ENCODE data around the gene PMEPA1.

The PMEPA1 gene

DNA sequence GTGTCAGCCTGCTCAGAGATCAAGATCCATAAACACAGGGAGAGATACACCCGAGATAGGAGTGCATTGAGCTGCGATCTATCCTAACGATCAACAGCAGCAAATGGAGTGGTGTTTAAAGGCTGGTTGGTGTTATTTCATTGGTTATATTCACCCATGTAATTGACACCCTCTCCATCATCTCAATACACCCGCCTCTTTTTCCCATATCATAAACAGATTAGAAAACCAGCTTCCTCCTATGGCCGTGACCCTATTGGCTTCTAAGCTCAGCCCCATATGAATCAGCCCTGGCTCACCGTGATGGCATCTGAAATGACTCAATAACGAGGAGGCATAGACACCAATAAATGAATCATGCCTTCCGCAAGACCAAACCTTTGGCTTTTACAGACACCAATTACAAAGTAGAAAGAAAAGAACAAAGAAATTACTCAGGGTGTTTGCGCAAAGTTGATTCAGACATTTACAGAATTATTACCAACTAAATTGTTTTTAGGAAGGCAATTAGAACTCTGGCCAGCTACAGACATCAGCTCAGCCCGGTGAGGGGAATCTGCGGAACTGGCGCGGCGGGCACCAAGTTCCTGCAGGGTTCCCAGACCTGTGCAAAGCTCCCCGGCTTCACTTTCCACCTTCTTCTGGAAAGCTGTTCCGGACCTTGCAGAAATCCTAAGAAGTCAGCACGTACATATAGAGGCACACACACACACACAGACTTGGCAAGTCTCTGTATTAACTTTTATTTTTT is 11.5 kb downstream of the PMEPA1 start:
- Histone ChIP-seq H3K36me3 (peaks cover 8% of the 10 kb centered on the region; the same call in 1 of the 2 replicates), H4K20me1 (peaks cover 100% of the 10 kb centered on the region), H3K4me2 (peak overlapping the region; percentile 81)

DNA sequence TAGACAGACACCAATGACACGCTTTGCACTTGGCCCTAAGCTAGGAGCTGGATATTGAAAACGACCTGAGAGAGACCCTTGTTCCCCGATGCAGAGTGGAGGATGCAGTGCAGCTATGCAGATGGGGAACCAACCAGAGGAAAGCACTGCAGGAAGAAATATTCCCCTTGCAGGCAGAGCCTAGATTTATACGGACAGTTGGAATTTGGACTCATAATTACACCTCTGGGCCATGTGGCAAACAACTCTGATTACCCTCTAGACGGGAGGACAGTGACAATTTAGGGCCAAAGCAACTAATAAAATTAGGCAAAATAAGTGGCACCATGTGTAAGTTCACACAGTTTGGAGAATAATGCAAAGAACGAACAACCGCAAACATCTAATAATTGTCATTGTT is 12.3 kb downstream of the PMEPA1 start:
- Histone ChIP-seq H3K27me3 (no peaks in the 10 kb centered on the region), H3K4me2 (peak overlapping the region; percentile 81), H3K9ac (no peak overlapping the region), H3K36me3 (peaks cover 8% of the 10 kb centered on the region; the same call in 1 of the 2 replicates), H3K27ac (no peak overlapping the region), H3K9me3 (no peaks in the 10 kb centered on the region), H3K4me3 (no peak overlapping the region), H4K20me1 (peaks cover 100% of the 10 kb centered on the region), H3K4me1 (peaks cover 100% of the 10 kb centered on the region)
- no peak for TF ChIP-seq Cebpa-rat (IDR thresholded peaks at IDR 0.05)

More for the DNA sequence above, 11.5 kb downstream of the PMEPA1 start:
- H3K27ac ChIP-seq, result no peak overlapping the region
- no peak overlapping the region for H3K9ac ChIP-seq
- H3K4me3 ChIP-seq, result no peak overlapping the region
- H3K27me3 ChIP-seq, result no peaks in the 10 kb centered on the region
- no peaks in the 10 kb centered on the region for H3K9me3 ChIP-seq
- no peak for TF ChIP-seq Cebpa-rat (IDR thresholded peaks at IDR 0.05)
- H3K4me1 ChIP-seq, result peaks cover 100% of the 10 kb centered on the region

GRCh38 chr20:57696401-57696961 is 13.3 kb downstream of the PMEPA1 start:
- H4K20me1 ChIP-seq, result peaks cover 100% of the 10 kb centered on the region
- no peak overlapping the region for H3K4me3 ChIP-seq
- peak overlapping the region; percentile 35 for H3K27ac ChIP-seq
- TF ChIP-seq Cebpa-rat (IDR thresholded peaks at IDR 0.05), result no peak
- peak overlapping the region; percentile 81 for H3K4me2 ChIP-seq
- H3K4me1 ChIP-seq, result peaks cover 100% of the 10 kb centered on the region
- H3K9me3 ChIP-seq, result no peaks in the 10 kb centered on the region
- H3K36me3 ChIP-seq, result no peaks in the 10 kb centered on the region; the same call in 1 of the 2 replicates
- H3K9ac ChIP-seq, result no peak overlapping the region
- no peaks in the 10 kb centered on the region for H3K27me3 ChIP-seq

GRCh38 chr20:57695940-57696339 is 13.9 kb downstream of the PMEPA1 start:
- peak overlapping the region; percentile 35 for H3K27ac ChIP-seq
- peaks cover 100% of the 10 kb centered on the region for H4K20me1 ChIP-seq
- no peaks in the 10 kb centered on the region for H3K9me3 ChIP-seq
- H3K27me3 ChIP-seq, result no peaks in the 10 kb centered on the region
- no peak for TF ChIP-seq Cebpa-rat (IDR thresholded peaks at IDR 0.05)
- H3K36me3 ChIP-seq, result no peaks in the 10 kb centered on the region; the same call in 1 of the 2 replicates
- peaks cover 100% of the 10 kb centered on the region for H3K4me1 ChIP-seq
- peak overlapping the region; percentile 81 for H3K4me2 ChIP-seq
- no peak overlapping the region for H3K4me3 ChIP-seq
- H3K9ac ChIP-seq, result no peak overlapping the region

GRCh38 chr20:57695012-57695411 is 14.8 kb downstream of the PMEPA1 start:
- Histone ChIP-seq H3K4me3 (no peak overlapping the region), H3K27ac (peak overlapping the region; percentile 35), H3K4me2 (peak overlapping the region; percentile 81), H3K36me3 (no peaks in the 10 kb centered on the region; the same call in 1 of the 2 replicates), H3K9ac (no peak overlapping the region), H3K9me3 (no peaks in the 10 kb centered on the region), H3K4me1 (peaks cover 100% of the 10 kb centered on the region), H3K27me3 (no peaks in the 10 kb centered on the region), H4K20me1 (peaks cover 100% of the 10 kb centered on the region)
- no peak for TF ChIP-seq Cebpa-rat (IDR thresholded peaks at IDR 0.05)

DNA sequence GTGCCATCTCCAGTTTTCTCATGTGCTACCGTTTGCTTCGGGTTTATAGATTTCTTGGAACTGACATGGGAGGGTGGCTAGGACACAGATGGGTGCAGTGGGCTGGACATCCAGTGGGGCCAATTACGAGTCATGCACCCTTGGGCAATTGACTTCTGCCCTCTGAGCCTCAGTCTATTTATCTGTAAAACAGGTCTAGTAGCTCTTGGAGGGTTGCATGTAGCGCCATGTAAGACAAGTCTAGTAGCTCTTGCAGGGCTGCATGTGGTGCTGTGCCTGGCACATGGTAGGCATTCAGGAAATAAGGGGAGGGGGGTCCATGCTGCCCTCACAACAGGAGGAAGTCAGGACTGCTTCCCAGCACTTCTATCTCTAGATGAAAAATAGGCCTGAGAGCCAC is 15.3 kb downstream of the PMEPA1 start:
- Histone ChIP-seq H3K4me1 (peaks cover 100% of the 10 kb centered on the region), H3K36me3 (no peaks in the 10 kb centered on the region; the same call in 1 of the 2 replicates)

GRCh38 chr20:57693670-57694329 is 16.0 kb downstream of the PMEPA1 start:
- Histone ChIP-seq H3K27ac (no peak overlapping the region), H3K27me3 (no peaks in the 10 kb centered on the region), H3K9me3 (no peaks in the 10 kb centered on the region), H3K36me3 (no peaks in the 10 kb centered on the region; the same call in 1 of the 2 replicates), H3K4me2 (peak overlapping the region; percentile 81), H3K9ac (no peak overlapping the region), H3K4me3 (no peak overlapping the region), H4K20me1 (peaks cover 100% of the 10 kb centered on the region), H3K4me1 (peaks cover 100% of the 10 kb centered on the region)
- TF ChIP-seq Cebpa-rat (IDR thresholded peaks at IDR 0.05), result no peak

More for the DNA sequence above, 15.3 kb downstream of the PMEPA1 start:
- no peak overlapping the region for H3K4me3 ChIP-seq
- H3K4me2 ChIP-seq, result peak overlapping the region; percentile 81
- no peaks in the 10 kb centered on the region for H3K9me3 ChIP-seq
- H3K9ac ChIP-seq, result no peak overlapping the region
- H3K27ac ChIP-seq, result 0 out of 2 replicates have a peak overlapping the region, but pooled peaks have one; percentile 35
- TF ChIP-seq Cebpa-rat (IDR thresholded peaks at IDR 0.05), result no peak
- no peaks in the 10 kb centered on the region for H3K27me3 ChIP-seq
- peaks cover 100% of the 10 kb centered on the region for H4K20me1 ChIP-seq

GRCh38 chr20:57693002-57693582 is 16.7 kb downstream of the PMEPA1 start:
- Histone ChIP-seq H3K4me1 (peaks cover 100% of the 10 kb centered on the region), H3K4me3 (no peak overlapping the region), H3K9me3 (no peaks in the 10 kb centered on the region), H3K27me3 (no peaks in the 10 kb centered on the region), H3K4me2 (peak overlapping the region; percentile 81), H3K9ac (peak overlapping the region; percentile 20; the same call in 1 of the 2 replicates), H3K36me3 (no peaks in the 10 kb centered on the region; the same call in 1 of the 2 replicates), H3K27ac (peak overlapping the region; percentile 61; the same call in 1 of the 2 replicates), H4K20me1 (peaks cover 100% of the 10 kb centered on the region)
- TF ChIP-seq Cebpa-rat (IDR thresholded peaks at IDR 0.05), result no peak

GRCh38 chr20:57692393-57692792 is 17.4 kb downstream of the PMEPA1 start:
- no peak for TF ChIP-seq Cebpa-rat (IDR thresholded peaks at IDR 0.05)
- peak overlapping the region; percentile 61 for H3K27ac ChIP-seq
- no peaks in the 10 kb centered on the region for H3K9me3 ChIP-seq
- no peaks in the 10 kb centered on the region; the same call in 1 of the 2 replicates for H3K36me3 ChIP-seq
- H4K20me1 ChIP-seq, result peaks cover 100% of the 10 kb centered on the region
- H3K4me2 ChIP-seq, result peak overlapping the region; percentile 81
- no peaks in the 10 kb centered on the region for H3K27me3 ChIP-seq
- H3K4me1 ChIP-seq, result peaks cover 100% of the 10 kb centered on the region
- H3K4me3 ChIP-seq, result no peak overlapping the region
- peak overlapping the region; percentile 20; the same call in 1 of the 2 replicates for H3K9ac ChIP-seq

Data from BLaER1 (cell line).